Thyroid gland (tissue), 4 donors: ENCODE results near the gene MAP7.

ENCODE experiments used
- POLR2A ChIP-seq, 2 donors: fragments of 450-650 bp; IDR thresholded peaks; one replicate each; pipeline ENCODE4 v1.6.1; 2017; ENCODE audit warnings: antibody characterized with exemption in 2 of 2, mild to moderate bottlenecking in 2 of 2, moderate library complexity in 1 of 2
- TF ChIP-seq, protein P1 (sequence below), 6 experiments: fragments of 200-600 bp in 3 of 6; fragments of 450-650 bp in 3 of 6; sonication (generic) in 3 of 6; IDR thresholded peaks; one replicate each; pipeline ENCODE4 v1.5.1; 2016 to 2019; ENCODE audit warnings: antibody characterized with exemption in 6 of 6, mild to moderate bottlenecking in 2 of 6, inconsistent platforms in 1 of 6, moderate library complexity in 1 of 6

GRCh38 chr6:136562211-136562610 lies 12.0 kb upstream of the MAP7 start:
- TF ChIP-seq, protein P1, sequence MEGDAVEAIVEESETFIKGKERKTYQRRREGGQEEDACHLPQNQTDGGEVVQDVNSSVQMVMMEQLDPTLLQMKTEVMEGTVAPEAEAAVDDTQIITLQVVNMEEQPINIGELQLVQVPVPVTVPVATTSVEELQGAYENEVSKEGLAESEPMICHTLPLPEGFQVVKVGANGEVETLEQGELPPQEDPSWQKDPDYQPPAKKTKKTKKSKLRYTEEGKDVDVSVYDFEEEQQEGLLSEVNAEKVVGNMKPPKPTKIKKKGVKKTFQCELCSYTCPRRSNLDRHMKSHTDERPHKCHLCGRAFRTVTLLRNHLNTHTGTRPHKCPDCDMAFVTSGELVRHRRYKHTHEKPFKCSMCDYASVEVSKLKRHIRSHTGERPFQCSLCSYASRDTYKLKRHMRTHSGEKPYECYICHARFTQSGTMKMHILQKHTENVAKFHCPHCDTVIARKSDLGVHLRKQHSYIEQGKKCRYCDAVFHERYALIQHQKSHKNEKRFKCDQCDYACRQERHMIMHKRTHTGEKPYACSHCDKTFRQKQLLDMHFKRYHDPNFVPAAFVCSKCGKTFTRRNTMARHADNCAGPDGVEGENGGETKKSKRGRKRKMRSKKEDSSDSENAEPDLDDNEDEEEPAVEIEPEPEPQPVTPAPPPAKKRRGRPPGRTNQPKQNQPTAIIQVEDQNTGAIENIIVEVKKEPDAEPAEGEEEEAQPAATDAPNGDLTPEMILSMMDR (IDR thresholded peaks at IDR 0.05), result no peak
- TF ChIP-seq POLR2A (IDR thresholded peaks at IDR 0.05), result no peak
